Adrenal gland (tissue), 5 donors: ENCODE results near the gene BSND.

Experiments
- POLR2A ChIP-seq, 2 donors: fragments of 450-650 bp; IDR thresholded peaks; one replicate each; pipeline ENCODE4 v1.6.1; 2017; ENCODE audit warnings: antibody characterized with exemption in 2 of 2, mild to moderate bottlenecking in 2 of 2, moderate library complexity in 1 of 2
- TF ChIP-seq, protein P1 (sequence below), 6 experiments: fragments of 450-650 bp in 4 of 6; fragments of 200-600 bp in 2 of 6; sonication (generic) in 1 of 6; IDR thresholded peaks; 1 replicate in 5 of 6; 2 replicates in 1 of 6; pipeline versions ENCODE4 v1.5.1 to v1.8.0; 2016 to 2021; ENCODE audit warnings: antibody characterized with exemption in 6 of 6, mild to moderate bottlenecking in 2 of 6, moderate library complexity in 1 of 6
- donor health status: DM: no; HTN: no; CAD: no.

GRCh38 chr1:55015731-55016620 is 17.2 kb downstream of the BSND start:
- no peak for TF ChIP-seq POLR2A (IDR thresholded peaks at IDR 0.05)
- TF ChIP-seq, protein P1, sequence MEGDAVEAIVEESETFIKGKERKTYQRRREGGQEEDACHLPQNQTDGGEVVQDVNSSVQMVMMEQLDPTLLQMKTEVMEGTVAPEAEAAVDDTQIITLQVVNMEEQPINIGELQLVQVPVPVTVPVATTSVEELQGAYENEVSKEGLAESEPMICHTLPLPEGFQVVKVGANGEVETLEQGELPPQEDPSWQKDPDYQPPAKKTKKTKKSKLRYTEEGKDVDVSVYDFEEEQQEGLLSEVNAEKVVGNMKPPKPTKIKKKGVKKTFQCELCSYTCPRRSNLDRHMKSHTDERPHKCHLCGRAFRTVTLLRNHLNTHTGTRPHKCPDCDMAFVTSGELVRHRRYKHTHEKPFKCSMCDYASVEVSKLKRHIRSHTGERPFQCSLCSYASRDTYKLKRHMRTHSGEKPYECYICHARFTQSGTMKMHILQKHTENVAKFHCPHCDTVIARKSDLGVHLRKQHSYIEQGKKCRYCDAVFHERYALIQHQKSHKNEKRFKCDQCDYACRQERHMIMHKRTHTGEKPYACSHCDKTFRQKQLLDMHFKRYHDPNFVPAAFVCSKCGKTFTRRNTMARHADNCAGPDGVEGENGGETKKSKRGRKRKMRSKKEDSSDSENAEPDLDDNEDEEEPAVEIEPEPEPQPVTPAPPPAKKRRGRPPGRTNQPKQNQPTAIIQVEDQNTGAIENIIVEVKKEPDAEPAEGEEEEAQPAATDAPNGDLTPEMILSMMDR (IDR thresholded peaks at IDR 0.05), result no peak
